Kidney glomerular epithelial cell (primary cell): ENCODE measurements around the gene GABBR2.

ENCODE experiments used
- DNase-seq: peaks from one replicate; lab custom pipeline; 2025; lab: John Stamatoyannopoulos, UW

The GABBR2 gene

GRCh38 chr9:98342820-98343210, 365.9 kb downstream of the GABBR2 start:
- no peak for DNase-seq

GRCh38 chr9:98342098-98342819, 366.5 kb downstream of the GABBR2 start:
- DNase-seq, result no peak

- DNase-seq, result no peak
Measured at GRCh38 chr9:98341157-98342097, 367.3 kb downstream of the GABBR2 start.

GRCh38 chr9:98339987-98340800, 368.5 kb downstream of the GABBR2 start:
- DNase-seq, result no peak

- no peak for DNase-seq
Measured at GRCh38 chr9:98335661-98336060, 373.1 kb downstream of the GABBR2 start.

GRCh38 chr9:98334796-98335195, 373.9 kb downstream of the GABBR2 start:
- DNase-seq, result no peak

- DNase-seq, result peak; percentile 69
Measured at GRCh38 chr9:98333703-98334582, 374.8 kb downstream of the GABBR2 start.

GRCh38 chr9:98332405-98332831, 376.3 kb downstream of the GABBR2 start:
- DNase-seq, result no peak

- DNase-seq, result no peak
Measured at GRCh38 chr9:98331536-98332259, 377.0 kb downstream of the GABBR2 start.

GRCh38 chr9:98330831-98331230, 377.9 kb downstream of the GABBR2 start:
- DNase-seq, result no peak

- no peak for DNase-seq
Measured at GRCh38 chr9:98329904-98330303, 378.8 kb downstream of the GABBR2 start.

GRCh38 chr9:98329281-98329680, 379.5 kb downstream of the GABBR2 start:
- DNase-seq, result no peak

GRCh38 chr9:98328770-98329169, 380.0 kb downstream of the GABBR2 start:
- DNase-seq, result no peak

- DNase-seq, result no peak
Measured at GRCh38 chr9:98328141-98328540, 380.6 kb downstream of the GABBR2 start.

GRCh38 chr9:98327249-98327561, 381.5 kb downstream of the GABBR2 start:
- no peak for DNase-seq

GRCh38 chr9:98326459-98327248, 382.1 kb downstream of the GABBR2 start:
- no peak for DNase-seq

GRCh38 chr9:98324801-98325200, 383.9 kb downstream of the GABBR2 start:
- DNase-seq, result no peak

- DNase-seq, result no peak
Measured at GRCh38 chr9:98323831-98324135, 385.0 kb downstream of the GABBR2 start.

- no peak for DNase-seq
Measured at GRCh38 chr9:98323051-98323830, 385.5 kb downstream of the GABBR2 start.
